Esophagus muscularis mucosa (tissue), 4 donors: ENCODE data around the gene ZNF22. TPM values are rescaled to one million over a fixed set of nuclear protein-coding genes. Genes with fewer than 3 reads are reported as not detected.

Experiments
- DNase-seq: peaks from one replicate; pipeline ENCODE4 v3.0.0-alpha.2; 2017; ENCODE audit errors: extremely low spot score
- H3K27ac ChIP-seq, 4 donors: fragments of 200-600 bp; sonication (generic); replicated peaks in 1 of 4; 1 replicate in 3 of 4; 2 replicates in 1 of 4; pipeline ENCODE4 v1.5.1; 2016 to 2019; ENCODE audit warnings: mild to moderate bottlenecking in 1 of 4
- H3K27me3 ChIP-seq, 4 donors: fragments of 200-600 bp; sonication (generic); one replicate each; pipeline versions ENCODE4 v1.5.1 to v1.6.0; 2016 to 2019
- H3K36me3 ChIP-seq, 4 donors: fragments of 200-600 bp; sonication (generic); one replicate each; pipeline ENCODE4 v1.5.1; 2016 to 2019
- H3K4me1 ChIP-seq, 4 donors: fragments of 200-600 bp; sonication (generic); one replicate each; pipeline ENCODE4 v1.5.1; 2016 to 2019
- H3K4me3 ChIP-seq, 4 donors: fragments of 200-600 bp; sonication (generic); 1 replicate in 2 of 4; 2 replicates in 2 of 4; pipeline ENCODE4 v1.5.1; 2016 to 2019; ENCODE audit warnings: mild to moderate bottlenecking in 4 of 4, moderate library complexity in 1 of 4
- H3K9me3 ChIP-seq, 4 donors: fragments of 200-600 bp; sonication (generic); 1 replicate in 3 of 4; 2 replicates in 1 of 4; pipeline ENCODE4 v1.5.1; 2016 to 2019
- CTCF ChIP-seq, 3 experiments: fragments of 200-600 bp in 2 of 3; fragments of 450-650 bp in 1 of 3; sonication (generic) in 2 of 3; IDR thresholded peaks; one replicate each; pipeline ENCODE4 v1.5.1; 2017 to 2019; ENCODE audit warnings: antibody characterized with exemption in 3 of 3, mild to moderate bottlenecking in 2 of 3, moderate library complexity in 1 of 3
- EP300 ChIP-seq: sonication (generic); formaldehyde crosslinking; IDR thresholded peaks from one replicate; pipeline ENCODE4 v1.6.1; 2017; ENCODE audit warnings: antibody characterized with exemption
- POLR2A ChIP-seq: fragments of 450-650 bp; IDR thresholded peaks from one replicate; pipeline ENCODE4 v1.6.1; 2017; ENCODE audit warnings: antibody characterized with exemption, moderate library complexity, mild to moderate bottlenecking, low read depth
- POLR2AphosphoS5 ChIP-seq, 2 donors: sonication (generic); formaldehyde crosslinking; IDR thresholded peaks; one replicate each; pipeline ENCODE4 v1.6.1; 2017; ENCODE audit warnings: antibody characterized with exemption in 2 of 2
- WGBS: methylation state at CpG from one replicate; pipeline ENCODE4 v1.1.5; 2018; 5-methylcytosine and 5-hydroxymethylcytosine counted together
- intact Hi-C: fragments of 100-400 bp; cut with DNase I; formaldehyde crosslinking; loops from one replicate; pipeline ENCODE4 v1.15.1; 2023
- total RNA-seq, 4 donors: library from RNA; depleted of rRNA; stranded (reverse); fragments of >200 nt; gene quantifications; one replicate each; pipeline versions ENCODE4 v1.1.0 to v1.2.1, GENCODE V29; 2016

Gene ZNF22
- total RNA-seq, 4 donors from 2014 or later = 17.5 to 24.4 (median 19.5) TPM

GRCh38 chr10:44963772-44964633, 36.7 kb upstream of the ZNF22 start:
- Histone ChIP-seq H3K36me3 (no peaks in the 10 kb centered on the region), H3K4me3 (peak overlapping the region; percentile 15 to 73 (median 72)), H3K9me3 (no peaks in the 10 kb centered on the region), H3K27me3 (no peaks in the 10 kb centered on the region), H3K4me1 (peaks cover 69 to 92% (median 92%) of the 10 kb centered on the region in 4 donors), H3K27ac (peak overlapping the region; percentile 63 to 92 (median 88))
- intact Hi-C loops = no loop called here
- WGBS = 68% methylated on average over 13 of the region's 15 CpGs
- no peak for DNase-seq
- TF ChIP-seq POLR2AphosphoS5 (IDR thresholded peaks at IDR 0.05) (peak; percentile 68 to 72), CTCF (IDR thresholded peaks at IDR 0.05) (no peak), EP300 (peak; percentile 60)

- no peak for TF ChIP-seq EP300
- TF ChIP-seq POLR2AphosphoS5 (IDR thresholded peaks at IDR 0.05) = no peak
- no peak for TF ChIP-seq POLR2A
- no peak for TF ChIP-seq CTCF (IDR thresholded peaks at IDR 0.05)
- peak overlapping the region; percentile 63 to 92 (median 88) for H3K27ac ChIP-seq
- intact Hi-C loops = no loop called here
- no peaks in the 10 kb centered on the region for H3K9me3 ChIP-seq
- no peak for DNase-seq
- no peaks in the 10 kb centered on the region for H3K27me3 ChIP-seq
- peaks cover 0 to 6% (median 4%) of the 10 kb centered on the region in 4 donors for H3K36me3 ChIP-seq
- 84% methylated on average over 1 of the region's 1 CpG for WGBS
- H3K4me3 ChIP-seq = no peak overlapping the region
- H3K4me1 ChIP-seq = peaks cover 72 to 97% (median 88%) of the 10 kb centered on the region in 4 donors
These were observed 35.6 kb upstream of the ZNF22 start for GRCh38 chr10:44965104-44965503.

- DNase-seq = no peak
- H3K4me1 ChIP-seq = peaks cover 68 to 91% (median 82%) of the 10 kb centered on the region in 4 donors
- peaks cover 2 to 12% (median 10%) of the 10 kb centered on the region in 4 donors for H3K36me3 ChIP-seq
- intact Hi-C loops = no loop called here
- no peak overlapping the region for H3K4me3 ChIP-seq
- TF ChIP-seq POLR2A (no peak), POLR2AphosphoS5 (IDR thresholded peaks at IDR 0.05) (no peak), EP300 (no peak), CTCF (IDR thresholded peaks at IDR 0.05) (no peak)
- no peaks in the 10 kb centered on the region for H3K9me3 ChIP-seq
- H3K27ac ChIP-seq = peak overlapping the region; percentile 63 to 92 (median 88)
- WGBS = 88% methylated on average over 6 of the region's 6 CpGs
- no peaks in the 10 kb centered on the region for H3K27me3 ChIP-seq
These were observed 35.0 kb upstream of the ZNF22 start for GRCh38 chr10:44965651-44966097.

GRCh38 chr10:44966129-44966815, 34.5 kb upstream of the ZNF22 start:
- DNase-seq = no peak
- 72% methylated on average over 8 of the region's 8 CpGs for WGBS
- Histone ChIP-seq H3K4me3 (no peak overlapping the region), H3K36me3 (peaks cover 8 to 18% (median 16%) of the 10 kb centered on the region in 4 donors), H3K27me3 (no peaks in the 10 kb centered on the region), H3K9me3 (no peaks in the 10 kb centered on the region), H3K27ac (peak overlapping the region in 3 of 4 donors; percentile 87 to 92 (median 89)), H3K4me1 (peaks cover 67 to 85% (median 77%) of the 10 kb centered on the region in 4 donors)
- TF ChIP-seq EP300 = no peak
- TF ChIP-seq POLR2AphosphoS5 (IDR thresholded peaks at IDR 0.05) = no peak
- no peak for TF ChIP-seq POLR2A
- no peak for TF ChIP-seq CTCF (IDR thresholded peaks at IDR 0.05)
- intact Hi-C loops = no loop called here
